HepG2 (cell line): ENCODE measurements around the gene CHPF. TPM values are rescaled to one million over a fixed set of nuclear protein-coding genes. Genes with fewer than 3 reads are reported as not detected.

Source experiments
- ATAC-seq: fragments of 200-7000 bp; cut with Tn5 transposase; 3 replicates; pipeline ENCODE4 v1.9.1; 2020; ENCODE audit warnings: mild to moderate bottlenecking, moderate library complexity
- BruUV-seq: library from RNA; stranded (reverse); fragments of 400-500 nt; replicated peaks from 2 replicates; lab custom pipeline; 2021; lab: Mats Ljungman, UMichigan
- CTCF ChIA-PET: fragments of 300-600 bp; formaldehyde crosslinking; extraction: SDS; loops from one replicate; lab custom pipeline; 2021; ENCODE audit warnings: low total read pairs, inconsistent platforms, low intra/inter-chr PET ratio; lab: Yijun Ruan, JAX
- POLR2A ChIA-PET: fragments of 350-600 bp; sonication (Branson Sonifier 250); formaldehyde crosslinking; loops from one replicate; lab custom pipeline; 2020; ENCODE audit warnings: antibody characterized with exemption, inconsistent platforms; lab: Yijun Ruan, JAX
- DNase-seq: peaks from one replicate; pipeline ENCODE4 v3.0.0-alpha.2; 2015; ENCODE audit warnings: low spot score
- FAIRE-seq: peaks from 3 replicates; lab custom pipeline; 2011; peaks lifted over from hg19 to GRCh38; lab: Jason Lieb, UNC
- H2AFZ ChIP-seq: one replicate; pipeline ENCODE4 v1.6.1; 2011; ENCODE audit warnings: low read length, inconsistent platforms
- H3K27ac ChIP-seq: fragments of 300-600 bp; 3 replicates; pipeline ENCODE4 v1.8.0; 2011; ENCODE audit warnings: mixed run types, mild to moderate bottlenecking, mixed read lengths, low read length, inconsistent platforms; ENCODE audit not compliant: insufficient read depth; ENCODE audit errors: extremely low read length
- H3K27me3 ChIP-seq, 2 experiments: fragments of 200-600 bp in 1 of 2; 2 replicates in 1 of 2; 3 replicates in 1 of 2; pipeline versions ENCODE4 v1.6.0 to v1.8.0; 2011; ENCODE audit warnings: low read length in 2 of 2, mild to moderate bottlenecking in 2 of 2, moderate library complexity in 2 of 2, inconsistent platforms in 1 of 2; ENCODE audit not compliant: insufficient read depth in 2 of 2, control insufficient read depth in 1 of 2
- H3K36me3 ChIP-seq, 2 experiments: fragments of 200-600 bp in 1 of 2; replicated peaks in 1 of 2; 2 replicates in 1 of 2; 3 replicates in 1 of 2; pipeline versions ENCODE4 v1.5.1 to v1.8.0; 2011; ENCODE audit warnings: low read length in 2 of 2, inconsistent platforms in 1 of 2; ENCODE audit not compliant: insufficient read depth in 2 of 2, control insufficient read depth in 1 of 2
- H3K4me1 ChIP-seq: 2 replicates; pipeline ENCODE4 v1.5.1; 2012; ENCODE audit warnings: low read length, inconsistent platforms; ENCODE audit not compliant: insufficient read depth
- H3K4me2 ChIP-seq: 2 replicates; pipeline ENCODE4 v1.6.0; 2011; ENCODE audit warnings: low read depth, low read length, inconsistent platforms
- H3K4me3 ChIP-seq, 3 experiments: fragments of 200-600 bp in 1 of 3; sonication (generic), shearing (Covaris generic) in 1 of 3; replicated peaks in 1 of 3; 2 replicates each; pipeline ENCODE4 v1.5.1; 2011 to 2016; ENCODE audit warnings: low read length in 3 of 3, inconsistent platforms in 2 of 3, low read depth in 2 of 3, mild to moderate bottlenecking in 2 of 3, control low read depth in 1 of 3, mixed read lengths in 1 of 3; ENCODE audit not compliant: insufficient read depth in 1 of 3
- H3K79me2 ChIP-seq: one replicate; pipeline ENCODE4 v1.6.1; 2011; ENCODE audit warnings: low read length, inconsistent platforms; ENCODE audit not compliant: insufficient read depth
- H3K9ac ChIP-seq: 2 replicates; pipeline ENCODE4 v1.6.0; 2011; ENCODE audit warnings: mild to moderate bottlenecking, low read depth, low read length, inconsistent platforms; ENCODE audit not compliant: insufficient read depth
- H3K9me3 ChIP-seq: 2 replicates; pipeline ENCODE4 v1.5.1; 2012; ENCODE audit warnings: mild to moderate bottlenecking, low read length
- H4K20me1 ChIP-seq: 2 replicates; pipeline ENCODE4 v1.6.0; 2011; ENCODE audit warnings: inconsistent platforms, mild to moderate bottlenecking, low read length, moderate library complexity; ENCODE audit not compliant: insufficient read depth
- DZIP1 ChIP-seq: sonication (generic); formaldehyde crosslinking; IDR thresholded peaks from 2 replicates; pipeline ENCODE4 v1.5.0; 2020; ENCODE audit warnings: mild to moderate bottlenecking, missing genetic modification reagents
- MNT ChIP-seq: fragments of 450-650 bp; IDR thresholded peaks from 2 replicates; pipeline ENCODE4 v1.6.1; 2016
- NR0B2 ChIP-seq: sonication (generic); formaldehyde crosslinking; IDR thresholded peaks from 2 replicates; pipeline ENCODE4 v1.4.0; 2020; ENCODE audit warnings: mild to moderate bottlenecking, missing genetic modification reagents
- THAP7 ChIP-seq: sonication (generic); formaldehyde crosslinking; IDR thresholded peaks from 2 replicates; pipeline ENCODE4 v1.8.1; 2023; ENCODE audit warnings: mild to moderate bottlenecking, missing genetic modification reagents
- YY1 ChIP-seq: IDR thresholded peaks from 2 replicates; pipeline ENCODE4 v1.6.1; 2011; ENCODE audit warnings: low read length, low read depth, moderate library complexity, mild to moderate bottlenecking; ENCODE audit not compliant: insufficient read depth, insufficient replicate concordance
- ZHX1 ChIP-seq: sonication (generic); formaldehyde crosslinking; IDR thresholded peaks from 2 replicates; pipeline ENCODE4 v1.8.1; 2022; ENCODE audit warnings: low read depth, mild to moderate bottlenecking, missing genetic modification reagents
- ZNF670 ChIP-seq: sonication (generic); formaldehyde crosslinking; IDR thresholded peaks from 2 replicates; pipeline ENCODE4 v1.8.0; 2022; ENCODE audit warnings: mild to moderate bottlenecking, missing genetic modification reagents, borderline replicate concordance
- ZNF816 ChIP-seq: sonication (generic); formaldehyde crosslinking; IDR thresholded peaks from 2 replicates; pipeline ENCODE4 v1.8.0; 2022; ENCODE audit warnings: missing genetic modification reagents, mild to moderate bottlenecking, borderline replicate concordance
- ZNF850 ChIP-seq: sonication (generic); formaldehyde crosslinking; conservative IDR thresholded peaks from 2 replicates; pipeline ENCODE4 v1.9.0; 2021; ENCODE audit warnings: mild to moderate bottlenecking, missing genetic modification reagents
- WGBS: methylation state at CpG from one replicate; pipeline ENCODE4 v1.1.6; 2017; ENCODE audit warnings: low lambda C conversion rate; 5-methylcytosine and 5-hydroxymethylcytosine counted together
- in situ Hi-C: cut with HindIII; loops from 2 replicates; pipeline ENCODE4 v1.10.0; 2017; ENCODE audit warnings: low pct_unique_long_range_greater_than_20kb; ENCODE audit not compliant: extremely low pct_ligation_motif_present
- intact Hi-C: fragments of 100-400 bp; cut with micrococcal nuclease; formaldehyde crosslinking; loops from one replicate; pipeline ENCODE4 v1.10.0; 2022; ENCODE audit not compliant: unreplicated experiment
- polyA plus RNA-seq, 8 experiments: library from polyadenylated mRNA; depleted of rRNA in 3 of 8; stranded (reverse) in 7 of 8; unstranded in 1 of 8; fragments of >200 nt; fragmentation: Illumina TruSeq in 4 of 8; extraction: Trizol in 4 of 8; gene quantifications; 2 replicates each; pipeline versions ENCODE4 v1.2.1 to v1.2.3, GENCODE V29; 2011 to 2016; ENCODE audit warnings: low read depth in 4 of 8, missing spikeins in 1 of 8, mixed read lengths in 1 of 8; ENCODE audit not compliant: insufficient read depth in 1 of 8
- total RNA-seq, 5 experiments: library from RNA; depleted of rRNA; stranded (reverse); fragments of >200 nt; fragmentation: Illumina TruSeq; extraction: Trizol; gene quantifications; 2 replicates each; pipeline ENCODE4 v1.2.3, GENCODE V29; 2016; ENCODE audit warnings: low read depth in 1 of 5

The CHPF gene
- total and polyA plus RNA-seq, 2 of the 13 experiments (the other 11 are each of a cell fraction or from before 2014, with no cell fraction given) = 79.6 to 111 TPM

GRCh38 chr2:219545295-219545942, 1.8 kb upstream of the CHPF start (continued):
- TF ChIP-seq ZHX1 (CRISPR knock-in tag) (0 out of 2 replicates have a peak, but pooled peaks have one; percentile 12), NR0B2 (CRISPR knock-in tag) (no peak), YY1 (peak; percentile 5)
- TF ChIP-seq, all 625 proteins: peak for 20

GRCh38 chr2:219544567-219544966, 958 bp upstream of the CHPF start:
- H3K9ac ChIP-seq = peak overlapping the region; percentile 84
- CTCF ChIA-PET = interaction anchor here (5.3 kb wide), 1 partner anchor 98 kb away, joined by 127 read pairs; no protein-coding TSS in a partner anchor
- WGBS = 15% methylated on average over 9 of the region's 9 CpGs
- TF ChIP-seq ZNF850 (CRISPR knock-in tag) = 0 out of 2 replicates have a peak, but pooled peaks have one; percentile 61
- 0 out of 2 replicates have a peak, but pooled peaks have one; percentile 33 for TF ChIP-seq ZNF670
- TF ChIP-seq MNT = no peak
- 0 out of 2 replicates have a peak, but pooled peaks have one; percentile 60 for TF ChIP-seq ZNF816
- no peak for TF ChIP-seq THAP7 (CRISPR knock-in tag)
- TF ChIP-seq DZIP1 (CRISPR knock-in tag) = 0 out of 2 replicates have a peak, but pooled peaks have one; percentile 29

More at GRCh38 chr2:219544567-219544966, 958 bp upstream of the CHPF start:
- Histone ChIP-seq H3K79me2 (peaks cover 32% of the 10 kb centered on the region), H3K4me3 (peak overlapping the region; percentile 76 to 90 (median 77)), H3K9me3 (no peaks in the 10 kb centered on the region), H3K27ac (peak overlapping the region; percentile 65), H4K20me1 (peaks cover 31% of the 10 kb centered on the region), H2AFZ (no peak overlapping the region), H3K4me1 (peaks cover 49% of the 10 kb centered on the region), H3K27me3 (no peaks in the 10 kb centered on the region; a peak in 1 of 5 replicates), H3K36me3 (peaks cover 25 to 34% of the 10 kb centered on the region in 2 experiments), H3K4me2 (peak overlapping the region; percentile 97)
- no peak for DNase-seq
- FAIRE-seq = no peak
- no peak for ATAC-seq
- in situ Hi-C loops = loop anchor here (5.0 kb wide), 1 partner anchor 98 kb away; no protein-coding TSS in a partner anchor
- POLR2A ChIA-PET = interaction anchor here (1.3 to 3.9 kb wide), 5 partner anchors 8 to 53 kb away, joined by 3 to 44 read pairs (median 28); partner anchors contain the start of genes GMPPA, INHA, OBSL1 and STK11IP
- intact Hi-C loops = loop anchor here (1.0 kb wide), 1 partner anchor 156 kb away; no protein-coding TSS in a partner anchor
- no TSS peak for BruUV-seq
